Inflammatory macrophage treated with lipopolysaccharide for 4 hours (primary cell): ENCODE results near the gene TXN2.

Experiments used
- DNase-seq: peaks from one replicate; pipeline ENCODE4 v3.0.0-alpha.2; 2020

Gene TXN2

GRCh38 chr22:36481393-36482168 is at the start of gene TXN2:
TXN2 (minus strand) TSS chr22:36481640; CDS start chr22:36480837, 803 bp downstream.
- DNase-seq = peak; percentile 94

DNA sequence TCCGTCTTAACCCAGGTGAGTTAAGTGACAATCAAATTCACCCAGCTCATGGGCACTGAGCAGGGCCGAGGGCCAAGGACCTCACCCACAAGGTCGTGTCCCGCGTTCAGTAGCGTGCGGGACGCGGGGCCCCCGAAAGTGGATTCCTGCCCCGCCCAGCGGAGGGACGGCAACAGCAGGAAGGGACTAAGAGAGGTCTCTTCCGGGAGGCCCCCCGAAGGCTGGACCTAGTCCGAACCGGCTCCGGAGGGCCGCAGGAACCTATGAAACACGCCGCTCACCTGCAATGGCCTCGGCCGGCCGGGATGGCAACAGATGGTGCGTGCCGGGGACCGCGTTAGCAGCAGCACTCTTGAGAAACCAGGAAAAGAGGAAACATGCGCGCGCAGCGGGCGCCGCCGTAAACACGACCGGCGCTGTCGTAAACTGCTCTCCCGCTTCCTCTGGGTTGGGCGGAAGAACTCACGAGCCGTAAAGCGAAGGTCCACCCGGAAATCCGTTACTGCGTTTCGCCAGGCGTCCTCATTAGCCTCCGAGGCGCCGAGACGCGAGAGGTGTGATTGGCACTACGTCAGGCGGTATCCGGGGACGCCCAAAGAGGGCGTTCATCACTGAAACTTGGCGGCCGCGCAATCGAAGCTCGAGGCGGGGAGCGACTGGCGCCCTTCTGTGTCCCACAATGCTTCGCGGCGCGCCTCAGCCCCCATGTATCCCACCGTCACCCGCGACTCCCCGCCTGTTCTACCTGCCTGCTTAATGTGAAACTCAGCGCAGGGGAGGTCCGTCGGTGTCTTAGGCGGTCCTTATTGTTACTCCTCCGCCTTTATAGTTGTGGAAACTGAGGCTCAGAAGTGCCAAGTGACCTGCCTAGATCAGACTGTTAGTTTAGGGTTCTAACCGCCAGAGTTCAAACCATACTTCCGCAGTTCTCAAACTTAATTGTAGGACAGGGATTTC is 47.6 kb upstream of the TXN2 start, which contains the start of gene EIF3D:
Gene EIF3D (minus strand): TSS at position 372 of the 957 bp plus-strand sequence. CDS start 3,045 bp downstream, outside the sequence.
- DNase-seq = peak; percentile 100

DNA sequence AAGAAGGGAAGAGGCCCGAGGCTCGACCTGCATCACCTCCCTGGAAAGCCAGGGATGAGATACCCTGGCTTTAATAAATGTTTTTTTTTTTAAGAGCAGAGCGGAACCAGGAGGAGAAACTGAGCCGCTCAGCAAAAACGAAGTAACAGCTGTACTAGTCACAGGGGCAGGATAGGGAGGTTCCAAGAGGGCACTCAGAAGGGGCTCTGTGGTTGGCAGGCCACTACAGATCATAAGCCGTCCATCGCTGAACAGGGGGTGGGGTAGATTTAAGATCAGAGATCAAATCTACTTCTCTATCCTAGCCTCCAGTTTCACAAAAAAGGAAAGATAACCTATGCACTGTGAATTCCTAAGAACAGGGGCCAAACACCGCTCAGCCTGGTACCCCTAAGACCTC is 46.9 kb upstream of the TXN2 start:
- peak; percentile 22 for DNase-seq

GRCh38 chr22:36522662-36523061 is 41.2 kb upstream of the TXN2 start:
- DNase-seq = no peak

GRCh38 chr22:36520423-36520822 is 39.0 kb upstream of the TXN2 start:
- peak; percentile 38 for DNase-seq

DNA sequence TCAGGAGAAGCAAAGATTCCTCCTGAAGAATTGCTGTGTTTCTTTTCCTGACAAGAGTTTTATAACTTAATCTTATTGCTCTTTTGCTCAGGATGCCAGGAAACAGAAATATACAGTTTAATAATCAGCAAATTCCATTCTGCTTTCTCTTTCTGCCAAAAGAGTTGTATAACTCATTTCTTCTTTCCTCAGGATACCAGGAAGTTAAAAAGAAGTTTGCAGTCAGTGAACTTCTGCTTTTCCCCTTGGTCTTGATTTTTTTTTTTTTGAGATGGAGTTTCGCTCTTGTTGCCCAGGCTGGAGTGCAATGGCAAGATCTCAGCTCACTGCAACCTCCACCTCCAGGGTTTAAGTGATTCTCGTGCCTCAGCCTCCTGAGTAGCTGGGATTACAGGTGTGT is 38.5 kb upstream of the TXN2 start:
- peak; percentile 81 for DNase-seq

- no peak for DNase-seq
Measured at GRCh38 chr22:36514766-36515165, 33.3 kb upstream of the TXN2 start.

- no peak for DNase-seq
Measured at GRCh38 chr22:36512991-36513390, 31.6 kb upstream of the TXN2 start.

DNA sequence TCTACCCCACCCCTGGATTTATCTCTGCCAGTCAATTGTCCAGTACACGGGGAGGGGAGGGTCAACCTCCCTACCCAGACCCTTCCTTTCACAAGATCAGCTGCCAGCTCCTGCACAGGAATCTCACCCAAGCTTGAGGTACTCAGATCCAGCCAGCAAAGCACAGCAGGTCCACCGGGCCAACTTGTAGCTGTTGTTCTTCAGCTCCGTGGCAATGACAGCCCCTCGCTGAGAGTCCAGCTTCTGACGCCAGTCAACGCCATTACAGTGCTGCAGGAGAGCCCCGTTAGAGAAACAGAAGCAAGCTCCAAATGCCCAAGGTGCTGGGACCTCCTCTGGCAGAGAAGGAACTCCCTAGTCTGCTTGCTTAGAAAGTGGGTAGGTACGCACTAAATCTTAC is 30.9 kb upstream of the TXN2 start:
- DNase-seq = no peak

GRCh38 chr22:36510966-36511881 is 29.8 kb upstream of the TXN2 start:
- DNase-seq = peak; percentile 36

GRCh38 chr22:36510384-36510783 is 28.9 kb upstream of the TXN2 start:
- DNase-seq = no peak

DNA sequence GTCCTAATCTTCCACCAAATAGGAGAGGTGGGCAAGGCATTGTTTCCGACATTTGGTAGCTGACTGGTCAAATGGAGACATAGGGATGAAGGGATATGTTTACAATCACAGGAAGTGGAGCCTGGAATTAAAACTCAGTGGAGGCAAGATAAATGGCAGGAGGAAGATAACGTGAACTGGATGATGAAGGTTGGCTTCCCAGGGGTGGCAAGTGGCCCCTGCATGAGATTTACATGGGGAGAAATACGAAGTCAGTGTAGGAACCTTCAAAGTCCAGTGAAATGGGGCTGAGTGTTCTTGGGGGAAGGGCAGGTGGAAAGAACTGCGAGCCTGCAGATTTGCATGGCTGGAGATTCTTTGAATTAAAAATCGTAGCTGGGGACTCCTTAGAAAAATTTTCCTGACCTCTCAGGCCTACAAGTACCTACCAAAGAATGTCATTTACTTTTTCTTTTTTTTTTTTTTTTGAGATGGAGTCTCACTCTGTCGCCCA is 26.1 kb upstream of the TXN2 start:
- DNase-seq = no peak

DNA sequence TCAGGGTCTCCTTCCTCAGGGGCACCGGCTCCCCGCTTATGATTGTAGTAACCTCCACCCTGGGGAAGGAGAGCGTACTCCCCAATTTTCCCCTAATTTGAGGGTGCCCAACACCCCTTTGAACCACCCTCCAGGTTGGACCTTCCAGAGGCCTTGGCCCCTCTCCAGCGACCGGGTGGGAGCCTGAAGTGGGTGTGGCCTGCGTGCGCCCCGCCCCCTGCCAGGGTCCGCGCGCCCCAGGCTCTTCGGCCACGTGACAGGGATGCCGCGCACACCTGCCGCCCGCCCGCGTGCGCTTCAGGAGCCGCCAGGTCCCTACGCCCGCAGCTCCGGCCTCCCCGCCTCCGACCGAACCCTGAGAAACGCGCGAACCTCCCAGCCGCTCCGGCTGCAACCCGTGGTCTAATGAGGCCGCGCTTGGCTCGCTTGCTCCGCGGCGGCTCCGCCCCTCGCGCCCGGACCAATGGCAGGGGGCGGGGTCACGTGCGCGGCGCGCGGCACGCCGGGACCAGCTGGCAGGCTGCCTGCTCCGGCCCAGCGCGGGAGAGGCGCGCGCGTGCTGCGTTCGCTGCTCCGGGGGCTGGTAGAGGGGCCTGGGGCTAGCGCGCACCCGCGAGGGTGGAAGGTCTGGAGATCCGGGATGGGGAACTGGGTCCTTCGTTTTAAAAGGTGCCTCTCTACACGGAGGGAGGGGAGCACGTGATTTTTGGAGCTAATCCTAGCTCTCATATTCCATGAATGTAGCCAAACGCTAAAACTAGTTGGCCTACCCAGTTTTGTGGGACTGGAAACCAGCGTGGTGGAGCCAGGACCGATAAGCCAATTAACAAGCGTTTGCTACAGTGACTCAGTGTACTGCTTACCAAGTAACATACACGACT is 25.4 kb upstream of the TXN2 start, which contains the start of gene FOXRED2:
Gene FOXRED2 (minus strand): TSS at position 404 of the 881 bp plus-strand sequence. CDS start 618 bp downstream, outside the sequence.
- peak; percentile 80 for DNase-seq

- no peak for DNase-seq
Measured at GRCh38 chr22:36505998-36506635, 24.7 kb upstream of the TXN2 start.

DNA sequence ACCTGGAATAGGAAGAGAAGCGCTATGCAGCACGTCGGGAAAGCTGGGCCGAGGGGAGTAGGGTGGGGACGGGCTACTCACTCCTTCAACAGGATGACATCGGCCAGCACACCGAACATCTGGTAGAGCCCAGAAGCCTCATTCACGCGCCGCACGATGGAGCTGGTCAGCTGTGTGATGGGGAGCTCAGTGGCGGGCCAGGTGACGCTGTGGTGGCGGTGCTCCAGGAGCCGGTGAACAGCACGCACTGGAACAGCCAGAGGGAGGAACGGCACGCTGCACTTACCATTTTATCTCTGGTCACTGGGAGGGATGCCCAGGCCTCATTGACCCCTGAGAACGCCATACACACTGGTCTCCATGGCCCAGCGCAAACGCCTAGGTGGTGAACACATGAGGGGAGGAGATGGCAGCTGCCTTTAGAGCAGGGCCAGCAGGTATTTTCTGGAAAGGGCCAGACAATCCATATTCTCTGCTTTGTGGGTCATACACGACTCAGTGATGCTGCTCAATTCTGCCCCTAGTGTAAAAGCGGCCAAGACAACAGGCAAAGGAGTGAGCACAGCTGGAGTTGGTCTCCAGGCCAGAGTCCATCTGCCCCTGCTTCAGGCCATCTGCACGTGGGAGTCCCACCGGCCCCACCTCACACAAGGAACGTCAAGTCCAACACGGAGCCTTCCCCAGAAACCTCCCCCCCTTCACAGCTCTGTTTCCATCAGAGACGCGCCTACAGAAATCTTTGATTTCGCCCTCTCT is 16.6 kb upstream of the TXN2 start:
- no peak for DNase-seq

GRCh38 chr22:36493690-36494110 is 12.3 kb upstream of the TXN2 start:
- DNase-seq = peak; percentile 84

- no peak for DNase-seq
Measured at GRCh38 chr22:36492109-36492508, 10.7 kb upstream of the TXN2 start.

DNA sequence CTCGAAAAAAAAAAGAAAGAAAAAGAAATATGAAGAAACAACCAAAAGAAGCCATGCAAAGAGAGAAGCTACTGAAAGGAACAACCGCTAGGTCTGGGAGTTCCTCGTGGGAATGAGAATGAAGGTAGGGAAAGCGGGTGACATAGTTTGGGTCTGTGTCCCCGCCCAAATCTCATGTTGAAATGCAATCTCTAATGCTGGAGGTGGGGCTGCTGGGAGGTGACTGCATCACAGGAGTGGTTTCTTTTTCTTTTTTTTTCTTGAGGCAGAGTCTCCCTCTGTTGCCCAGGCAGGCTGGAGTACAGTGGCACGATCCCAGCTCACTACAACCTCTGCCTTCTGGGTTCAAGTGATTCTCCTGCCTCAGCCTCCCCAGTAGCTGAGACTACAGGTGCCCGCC is 9.7 kb upstream of the TXN2 start:
- no peak for DNase-seq

DNA sequence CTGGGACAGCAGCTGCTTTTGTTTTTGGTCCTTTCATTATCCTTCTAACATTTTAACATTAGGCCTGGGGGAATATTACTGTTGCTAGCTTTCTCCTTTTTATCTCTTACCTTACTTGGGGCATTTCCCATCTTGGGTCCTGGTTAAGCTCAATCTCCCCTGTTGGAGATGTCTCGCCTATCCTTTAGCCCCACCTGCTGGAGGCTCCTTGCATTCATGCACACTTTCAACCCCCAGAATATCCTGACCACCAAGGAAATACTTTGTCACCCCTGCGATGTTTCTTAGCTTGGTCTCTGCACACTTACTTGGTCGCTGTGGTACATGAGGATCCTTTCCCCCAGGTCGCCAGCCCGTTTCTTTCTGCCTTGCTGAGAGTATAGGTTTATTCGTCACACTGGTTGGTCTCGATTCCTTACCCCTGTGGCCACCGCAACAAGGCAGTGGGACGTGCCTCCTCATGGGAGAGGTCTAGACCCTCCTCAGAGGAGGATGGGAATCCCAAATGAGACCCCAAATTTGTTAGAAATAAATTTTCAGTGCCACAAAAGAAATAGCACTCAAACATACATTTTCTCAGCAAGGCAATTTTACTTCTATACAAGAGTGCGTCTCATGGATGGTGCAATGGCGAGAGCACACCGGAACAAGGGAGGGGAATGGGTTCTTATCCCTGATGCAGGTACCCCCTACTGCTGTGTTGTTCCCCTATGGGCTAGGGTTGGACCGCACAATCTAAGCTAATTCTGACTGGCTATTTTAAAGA is 5.4 kb upstream of the TXN2 start:
- DNase-seq = peak; percentile 19
